ENCODE data around the gene TNS1.

Gene TNS1

GRCh38 chr2:217998926-217999594 lies 3.7 kb downstream of the TNS1 start:
- no peak for DNase-seq

- no peak for DNase-seq
Measured at GRCh38 chr2:217997510-217997909, 5.3 kb downstream of the TNS1 start.

GRCh38 chr2:217996361-217996760 lies 6.4 kb downstream of the TNS1 start:
- no peak for DNase-seq

- no peak for DNase-seq
Measured at GRCh38 chr2:217995731-217996231, 7.0 kb downstream of the TNS1 start.

GRCh38 chr2:217994776-217995274 lies 8.0 kb downstream of the TNS1 start:
- DNase-seq = no peak

- peak; percentile 71 for DNase-seq
Measured at GRCh38 chr2:217993817-217994463, 8.9 kb downstream of the TNS1 start.

- no peak for DNase-seq
Measured at GRCh38 chr2:217993138-217993537, 9.7 kb downstream of the TNS1 start.

- DNase-seq = no peak
Measured at GRCh38 chr2:217992061-217992460, 10.7 kb downstream of the TNS1 start.

- DNase-seq = no peak
Measured at GRCh38 chr2:217990791-217991465, 11.9 kb downstream of the TNS1 start.

GRCh38 chr2:217990389-217990788 lies 12.4 kb downstream of the TNS1 start:
- DNase-seq = no peak

- DNase-seq = no peak
Measured at GRCh38 chr2:217989221-217989948, 13.4 kb downstream of the TNS1 start.

- DNase-seq = no peak
Measured at GRCh38 chr2:217988840-217989204, 14.0 kb downstream of the TNS1 start.

GRCh38 chr2:217988014-217988839 lies 14.6 kb downstream of the TNS1 start:
- DNase-seq = peak; percentile 83

- no peak for DNase-seq
Measured at GRCh38 chr2:217987391-217987790, 15.4 kb downstream of the TNS1 start.

- no peak for DNase-seq
Measured at GRCh38 chr2:217986256-217986961, 16.4 kb downstream of the TNS1 start.

GRCh38 chr2:217983276-217984233 lies 19.2 kb downstream of the TNS1 start:
- no peak for DNase-seq

GRCh38 chr2:217981971-217982370 lies 20.8 kb downstream of the TNS1 start:
- DNase-seq = no peak

GRCh38 chr2:217981084-217981730 lies 21.6 kb downstream of the TNS1 start:
- DNase-seq = no peak

- DNase-seq = no peak
Measured at GRCh38 chr2:217980591-217980990, 22.2 kb downstream of the TNS1 start.

- no peak for DNase-seq
Measured at GRCh38 chr2:217980036-217980435, 22.8 kb downstream of the TNS1 start.

Measured in activated CD4-positive, alpha-beta T cell treated with anti-CD3 and anti-CD28 coated beads for 48 hours (primary cell).